Dendritic cell treated with granulocyte-macrophage colony-stimulating factor and Interleukin-4, amounts not matched to agents 40 ng/mL and 50 ng/mL, for 4 days (primary cell): ENCODE measurements around the gene RNF169.

Source experiments
- H3K27ac Mint-ChIP-seq: one replicate; pipeline ENCODE4 v1.8.0; 2022; ENCODE audit warnings: mild to moderate bottlenecking, mixed read lengths
- H3K27me3 Mint-ChIP-seq: one replicate; pipeline ENCODE4 v1.8.0; 2022; ENCODE audit warnings: mild to moderate bottlenecking, mixed read lengths
- H3K36me3 Mint-ChIP-seq: one replicate; pipeline ENCODE4 v1.8.0; 2022; ENCODE audit warnings: low read depth, mixed read lengths
- H3K4me1 Mint-ChIP-seq: one replicate; pipeline ENCODE4 v1.8.0; 2022; ENCODE audit warnings: low read depth, mixed read lengths
- H3K4me3 Mint-ChIP-seq: one replicate; pipeline ENCODE4 v1.8.0; 2022; ENCODE audit warnings: mild to moderate bottlenecking, moderate library complexity, mixed read lengths
- H3K9me3 Mint-ChIP-seq: one replicate; pipeline ENCODE4 v1.8.0; 2022; ENCODE audit warnings: mixed read lengths
- intact Hi-C: fragments of 100-400 bp; cut with micrococcal nuclease; formaldehyde crosslinking; loops from one replicate; pipeline ENCODE4 v1.15.0; 2022

The RNF169 gene

GRCh38 chr11:74748211-74749126 lies at the start of gene RNF169:
RNF169 (plus strand) TSS chr11:74748849; CDS start chr11:74748881, 32 bp downstream.
- H3K4me1 Mint-ChIP-seq: peaks cover 42% of the 10 kb centered on the region

GRCh38 chr11:74699615-74700396 lies 48.8 kb upstream of the RNF169 start:
- H3K27ac Mint-ChIP-seq: peak overlapping the region; percentile 18
- peaks cover 25% of the 10 kb centered on the region for H3K27me3 Mint-ChIP-seq
- H3K36me3 Mint-ChIP-seq: peaks cover 7% of the 10 kb centered on the region

More at GRCh38 chr11:74748211-74749126, at the start of gene RNF169:
- peak within 1 kb of the TSS; percentile 92 for H3K4me3 Mint-ChIP-seq
- peak within 1 kb of the TSS; percentile 83 for H3K27ac Mint-ChIP-seq
- peaks cover 5% of the 10 kb centered on the region for H3K27me3 Mint-ChIP-seq
- no peaks in the 10 kb centered on the region for H3K9me3 Mint-ChIP-seq
- intact Hi-C loops: no loop called here
- H3K36me3 Mint-ChIP-seq: peaks cover 14% of the 10 kb centered on the region

GRCh38 chr11:74701351-74701750 lies 47.3 kb upstream of the RNF169 start:
- no peak overlapping the region for H3K27ac Mint-ChIP-seq
- intact Hi-C loops: no loop called here
- no peaks in the 10 kb centered on the region for H3K9me3 Mint-ChIP-seq
- peaks cover 7% of the 10 kb centered on the region for H3K36me3 Mint-ChIP-seq
- H3K27me3 Mint-ChIP-seq: peaks cover 19% of the 10 kb centered on the region
- H3K4me3 Mint-ChIP-seq: no peak overlapping the region
- peaks cover 13% of the 10 kb centered on the region for H3K4me1 Mint-ChIP-seq

More at GRCh38 chr11:74699615-74700396, 48.8 kb upstream of the RNF169 start:
- H3K4me1 Mint-ChIP-seq: peaks cover 18% of the 10 kb centered on the region
- no peak overlapping the region for H3K4me3 Mint-ChIP-seq
- no peaks in the 10 kb centered on the region for H3K9me3 Mint-ChIP-seq
- intact Hi-C loops: no loop called here

GRCh38 chr11:74702383-74703007 lies 46.2 kb upstream of the RNF169 start:
- intact Hi-C loops: loop anchor here (2.0 kb wide), 1 partner anchor 34 kb away; no protein-coding TSS in a partner anchor
- no peaks in the 10 kb centered on the region for H3K9me3 Mint-ChIP-seq
- H3K27ac Mint-ChIP-seq: no peak overlapping the region
- H3K4me3 Mint-ChIP-seq: no peak overlapping the region
- H3K4me1 Mint-ChIP-seq: peaks cover 5% of the 10 kb centered on the region
- H3K27me3 Mint-ChIP-seq: peaks cover 10% of the 10 kb centered on the region
- H3K36me3 Mint-ChIP-seq: peaks cover 7% of the 10 kb centered on the region

- H3K27ac Mint-ChIP-seq: no peak overlapping the region
- H3K4me3 Mint-ChIP-seq: no peak overlapping the region
- intact Hi-C loops: loop anchor here (2.0 kb wide), 1 partner anchor 34 kb away; no protein-coding TSS in a partner anchor
- peaks cover 7% of the 10 kb centered on the region for H3K27me3 Mint-ChIP-seq
- peaks cover 4% of the 10 kb centered on the region for H3K36me3 Mint-ChIP-seq
- peaks cover 11% of the 10 kb centered on the region for H3K4me1 Mint-ChIP-seq
- H3K9me3 Mint-ChIP-seq: no peaks in the 10 kb centered on the region
These were observed 45.4 kb upstream of the RNF169 start for GRCh38 chr11:74703211-74703610.

DNA sequence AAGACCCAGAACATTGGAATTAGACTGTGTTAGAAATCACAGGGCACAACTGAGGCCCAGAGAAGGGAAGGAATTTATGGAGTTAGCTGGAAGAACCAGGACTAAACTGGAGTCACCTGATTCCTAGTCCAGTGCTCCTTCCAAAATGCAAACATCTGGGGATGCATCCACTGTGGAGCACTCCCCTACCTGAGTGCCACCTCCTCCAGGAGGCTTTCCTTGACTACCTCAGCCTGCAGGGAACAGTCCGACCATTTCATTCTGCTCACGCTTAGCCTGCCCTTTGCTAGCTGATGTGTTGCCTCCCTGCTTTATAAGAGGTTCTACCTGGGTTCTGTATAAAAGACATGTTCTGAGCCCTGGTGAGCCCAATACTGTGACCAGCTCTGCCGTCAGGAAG lies 41.5 kb upstream of the RNF169 start:
- intact Hi-C loops: no loop called here
- Mint-ChIP-seq H3K27me3 (peaks cover 7% of the 10 kb centered on the region), H3K4me3 (no peak overlapping the region)

DNA sequence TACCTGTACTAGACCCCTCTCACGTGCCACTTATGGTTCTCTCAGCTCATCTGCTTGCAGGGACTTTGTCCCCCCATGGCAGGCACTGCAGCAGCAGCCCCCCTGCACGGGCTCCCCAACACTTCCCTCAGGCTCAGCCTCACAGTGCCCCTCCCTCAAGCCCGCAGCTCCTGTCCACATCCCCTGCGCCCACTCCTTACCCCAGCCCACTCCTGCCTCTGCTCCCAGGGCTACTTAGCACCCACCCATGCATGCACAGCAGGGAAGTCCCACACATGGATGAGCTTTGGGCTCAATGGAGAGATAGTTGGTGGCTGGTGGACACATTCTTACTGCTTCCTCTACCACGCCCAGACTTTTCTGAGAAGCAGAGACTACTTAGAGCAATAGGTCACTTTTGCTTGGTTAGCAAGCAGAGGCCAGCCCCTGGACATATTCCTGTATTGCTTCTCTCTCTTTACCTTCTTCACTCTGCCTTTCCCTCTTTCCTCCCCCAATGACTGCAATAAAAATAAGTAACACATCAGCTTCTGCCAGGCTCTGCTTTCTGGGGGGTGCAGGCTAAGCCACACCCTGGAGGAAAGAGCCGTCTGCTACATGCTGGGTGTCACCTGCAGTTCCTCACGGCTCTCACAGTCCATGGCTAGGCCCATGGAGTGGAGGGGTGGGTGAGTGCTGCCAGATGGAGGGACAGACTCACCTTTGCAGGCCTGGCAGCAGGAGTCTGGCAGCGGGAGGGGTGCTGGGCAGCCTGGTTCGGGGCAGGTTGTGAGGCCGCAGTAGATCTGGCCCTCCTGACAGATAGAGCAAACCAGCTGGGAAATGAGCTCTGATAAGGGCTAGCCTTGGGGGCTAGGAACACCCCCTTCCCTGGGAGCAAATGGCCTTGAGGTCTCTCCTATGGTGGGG lies 40.8 kb upstream of the RNF169 start:
- H3K27me3 Mint-ChIP-seq: peaks cover 6% of the 10 kb centered on the region
- intact Hi-C loops: no loop called here
- no peaks in the 10 kb centered on the region for H3K9me3 Mint-ChIP-seq
- peak overlapping the region; percentile 55 for H3K27ac Mint-ChIP-seq
- H3K36me3 Mint-ChIP-seq: no peaks in the 10 kb centered on the region
- peaks cover 11% of the 10 kb centered on the region for H3K4me1 Mint-ChIP-seq
- no peak overlapping the region for H3K4me3 Mint-ChIP-seq

More for the DNA sequence above, 41.5 kb upstream of the RNF169 start:
- Mint-ChIP-seq H3K27ac (peak overlapping the region; percentile 55), H3K36me3 (no peaks in the 10 kb centered on the region), H3K4me1 (peaks cover 11% of the 10 kb centered on the region), H3K9me3 (no peaks in the 10 kb centered on the region)

- Mint-ChIP-seq H3K4me3 (no peak overlapping the region), H3K36me3 (no peaks in the 10 kb centered on the region), H3K27ac (no peak overlapping the region), H3K4me1 (peaks cover 11% of the 10 kb centered on the region), H3K27me3 (peaks cover 2% of the 10 kb centered on the region), H3K9me3 (no peaks in the 10 kb centered on the region)
- intact Hi-C loops: no loop called here
These were observed 39.5 kb upstream of the RNF169 start for GRCh38 chr11:74709175-74709574.

DNA sequence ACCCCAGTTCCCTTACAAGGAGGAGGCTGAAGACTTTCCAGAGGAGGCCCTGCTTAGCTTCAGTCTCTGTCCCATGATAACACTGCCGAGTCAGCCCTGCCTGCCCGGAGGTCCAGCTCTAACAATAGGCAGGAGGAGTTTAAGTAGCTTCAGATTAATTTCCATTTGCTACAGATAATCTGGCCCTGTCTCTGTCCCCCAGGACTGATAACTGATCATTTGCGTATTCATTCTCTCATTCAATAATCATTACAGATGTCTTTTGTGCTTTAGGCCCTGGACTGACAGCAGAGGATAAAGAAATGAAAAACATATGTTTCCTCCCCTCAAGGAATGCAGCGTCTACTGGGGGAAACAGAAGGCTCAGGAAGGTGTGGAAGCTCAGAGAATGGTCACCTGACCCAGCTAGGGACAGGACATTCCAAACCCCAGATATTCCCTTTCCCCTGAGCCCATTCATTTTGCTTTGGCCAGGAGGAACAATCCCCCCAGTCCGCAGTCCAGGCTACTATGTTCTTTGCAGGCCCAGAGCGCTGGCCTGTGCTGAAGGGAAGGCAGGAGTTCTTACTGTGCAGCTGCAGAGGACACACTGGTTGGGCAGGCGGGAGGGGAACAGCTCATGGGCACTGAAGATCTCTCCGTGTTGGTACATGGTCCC lies 38.2 kb upstream of the RNF169 start:
- H3K27ac Mint-ChIP-seq: no peak overlapping the region
- no peaks in the 10 kb centered on the region for H3K9me3 Mint-ChIP-seq
- no peak overlapping the region for H3K4me3 Mint-ChIP-seq
- intact Hi-C loops: no loop called here
- H3K4me1 Mint-ChIP-seq: peaks cover 11% of the 10 kb centered on the region
- no peaks in the 10 kb centered on the region for H3K36me3 Mint-ChIP-seq
- H3K27me3 Mint-ChIP-seq: peaks cover 2% of the 10 kb centered on the region

DNA sequence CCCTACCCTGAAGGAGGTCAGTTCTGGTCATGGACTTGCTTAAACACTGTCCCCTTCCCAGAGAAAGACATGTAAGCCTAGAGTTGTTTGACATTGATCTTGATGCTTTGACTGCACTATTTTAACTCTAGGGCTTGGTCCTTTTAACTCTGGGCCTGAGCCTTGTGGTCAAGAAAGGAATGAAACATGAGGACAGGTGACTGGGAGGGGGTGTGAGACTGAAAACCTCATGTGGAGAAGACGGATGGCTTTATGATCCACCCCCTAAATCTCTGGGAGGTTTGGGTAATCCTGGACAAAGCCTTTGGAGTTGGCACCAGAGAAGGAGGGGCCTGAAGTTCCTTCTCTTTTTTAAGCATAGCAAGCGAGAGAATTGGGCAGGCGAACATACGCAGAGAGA lies 35.0 kb upstream of the RNF169 start:
- intact Hi-C loops: no loop called here
- Mint-ChIP-seq H3K36me3 (no peaks in the 10 kb centered on the region), H3K27ac (no peak overlapping the region), H3K27me3 (peaks cover 10% of the 10 kb centered on the region), H3K4me3 (no peak overlapping the region), H3K9me3 (no peaks in the 10 kb centered on the region), H3K4me1 (no peaks in the 10 kb centered on the region)

- Mint-ChIP-seq H3K4me3 (no peak overlapping the region), H3K27ac (no peak overlapping the region), H3K27me3 (peaks cover 13% of the 10 kb centered on the region), H3K36me3 (no peaks in the 10 kb centered on the region), H3K4me1 (no peaks in the 10 kb centered on the region), H3K9me3 (no peaks in the 10 kb centered on the region)
- intact Hi-C loops: no loop called here
These were observed 33.7 kb upstream of the RNF169 start for GRCh38 chr11:74714904-74715303.

GRCh38 chr11:74717221-74717969 lies 31.3 kb upstream of the RNF169 start:
- Mint-ChIP-seq H3K36me3 (no peaks in the 10 kb centered on the region), H3K4me1 (no peaks in the 10 kb centered on the region), H3K27ac (no peak overlapping the region), H3K27me3 (peaks cover 11% of the 10 kb centered on the region), H3K4me3 (no peak overlapping the region), H3K9me3 (no peaks in the 10 kb centered on the region)
- intact Hi-C loops: no loop called here
